D721Med (cell line): ENCODE data around the gene SAP30L.

Source experiments
- DNase-seq: peaks from one replicate; pipeline ENCODE4 v3.0.0; 2011; ENCODE audit warnings: low spot score; ENCODE audit not compliant: insufficient read length
- FAIRE-seq: peaks from 2 replicates; lab custom pipeline; 2011; peaks lifted over from hg19 to GRCh38; lab: Jason Lieb, UNC
- TF ChIP-seq, protein P1 (sequence below): IDR thresholded peaks from 2 replicates; pipeline ENCODE4 v1.5.1; 2012; ENCODE audit warnings: mild to moderate bottlenecking, control low read depth; ENCODE audit not compliant: insufficient read depth; ENCODE audit errors: missing control alignments

The SAP30L gene

DNA sequence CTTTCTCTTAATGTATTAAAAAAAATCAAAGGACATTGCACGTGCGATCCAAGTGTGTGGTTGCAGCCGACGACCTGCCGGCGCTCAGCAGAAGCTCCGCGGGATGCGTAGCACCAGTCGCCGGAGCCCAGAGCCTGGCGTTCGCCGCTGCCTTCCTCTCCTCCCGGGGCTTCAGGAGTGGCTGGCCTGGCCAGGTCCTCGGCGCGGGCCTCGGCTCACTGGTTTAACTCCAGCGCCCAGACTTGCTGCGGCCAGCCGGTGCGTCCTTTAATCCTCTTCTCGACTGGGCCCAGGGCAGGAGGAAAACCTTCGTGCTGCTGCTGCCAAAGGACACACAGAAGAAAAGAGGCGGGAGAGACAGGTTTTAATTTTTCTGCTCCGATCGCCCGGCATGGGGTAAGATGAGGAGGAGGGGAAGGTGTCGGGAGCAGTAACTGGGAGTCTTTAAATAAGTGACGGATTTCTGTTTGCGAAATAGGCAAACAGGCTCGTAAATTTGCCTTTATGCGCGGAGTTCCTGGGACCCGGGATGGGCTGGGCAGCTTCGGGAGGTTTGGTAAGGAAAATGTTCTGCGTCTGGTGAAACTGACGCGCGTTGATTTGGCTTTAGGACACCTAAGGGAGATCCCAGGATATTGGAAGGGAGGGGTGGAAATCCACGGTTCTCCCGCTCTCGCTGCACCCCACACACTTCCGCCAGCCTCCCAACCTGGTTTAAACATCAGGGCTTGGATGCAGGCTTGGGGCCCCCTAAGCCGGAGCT lies 30.0 kb downstream of the SAP30L start:
- TF ChIP-seq, protein P1, sequence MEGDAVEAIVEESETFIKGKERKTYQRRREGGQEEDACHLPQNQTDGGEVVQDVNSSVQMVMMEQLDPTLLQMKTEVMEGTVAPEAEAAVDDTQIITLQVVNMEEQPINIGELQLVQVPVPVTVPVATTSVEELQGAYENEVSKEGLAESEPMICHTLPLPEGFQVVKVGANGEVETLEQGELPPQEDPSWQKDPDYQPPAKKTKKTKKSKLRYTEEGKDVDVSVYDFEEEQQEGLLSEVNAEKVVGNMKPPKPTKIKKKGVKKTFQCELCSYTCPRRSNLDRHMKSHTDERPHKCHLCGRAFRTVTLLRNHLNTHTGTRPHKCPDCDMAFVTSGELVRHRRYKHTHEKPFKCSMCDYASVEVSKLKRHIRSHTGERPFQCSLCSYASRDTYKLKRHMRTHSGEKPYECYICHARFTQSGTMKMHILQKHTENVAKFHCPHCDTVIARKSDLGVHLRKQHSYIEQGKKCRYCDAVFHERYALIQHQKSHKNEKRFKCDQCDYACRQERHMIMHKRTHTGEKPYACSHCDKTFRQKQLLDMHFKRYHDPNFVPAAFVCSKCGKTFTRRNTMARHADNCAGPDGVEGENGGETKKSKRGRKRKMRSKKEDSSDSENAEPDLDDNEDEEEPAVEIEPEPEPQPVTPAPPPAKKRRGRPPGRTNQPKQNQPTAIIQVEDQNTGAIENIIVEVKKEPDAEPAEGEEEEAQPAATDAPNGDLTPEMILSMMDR: no peak
- FAIRE-seq: no peak
- no peak for DNase-seq

DNA sequence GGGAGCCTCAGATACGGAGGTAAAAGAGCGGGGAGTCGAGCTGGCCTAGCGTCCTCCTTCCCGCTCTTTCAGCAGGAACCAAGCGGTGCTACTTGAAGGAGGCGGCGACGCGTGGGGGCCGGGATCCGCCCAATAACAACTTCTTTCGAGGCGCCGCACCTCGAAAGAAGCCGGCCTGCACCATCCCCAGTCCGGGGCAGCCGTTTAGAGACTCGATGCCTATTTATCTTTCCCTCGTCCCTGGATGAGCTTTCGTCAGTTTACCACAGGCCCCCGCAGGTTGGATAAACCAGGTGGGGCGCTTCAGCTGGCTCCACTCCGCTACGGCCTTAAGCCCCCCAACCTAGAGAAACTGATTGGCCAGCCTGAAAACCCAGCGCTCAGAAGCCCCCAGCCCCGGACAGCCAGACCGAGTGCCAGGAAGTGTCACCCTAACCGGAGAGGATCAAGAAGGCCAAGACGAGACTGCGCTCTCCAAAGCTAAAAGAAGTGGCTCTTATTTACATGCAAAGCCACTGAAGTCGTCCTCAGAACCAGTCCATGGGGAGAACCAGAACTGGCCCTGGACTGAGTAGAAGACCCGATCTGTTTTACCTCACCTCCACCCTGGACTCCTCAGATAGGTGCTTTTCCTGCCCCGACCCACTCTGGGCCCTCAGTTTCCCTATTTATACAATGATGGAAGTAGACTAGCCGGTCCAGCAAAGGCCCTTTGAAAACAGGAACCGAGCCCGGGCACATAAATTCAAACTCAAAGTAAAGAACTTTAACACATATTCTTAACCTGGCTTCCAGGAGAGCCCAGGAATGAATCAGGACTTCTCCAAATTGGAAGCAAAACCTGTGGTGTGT lies 30.8 kb downstream of the SAP30L start:
- FAIRE-seq: no peak
- TF ChIP-seq, protein P1: no peak
- DNase-seq: no peak

DNA sequence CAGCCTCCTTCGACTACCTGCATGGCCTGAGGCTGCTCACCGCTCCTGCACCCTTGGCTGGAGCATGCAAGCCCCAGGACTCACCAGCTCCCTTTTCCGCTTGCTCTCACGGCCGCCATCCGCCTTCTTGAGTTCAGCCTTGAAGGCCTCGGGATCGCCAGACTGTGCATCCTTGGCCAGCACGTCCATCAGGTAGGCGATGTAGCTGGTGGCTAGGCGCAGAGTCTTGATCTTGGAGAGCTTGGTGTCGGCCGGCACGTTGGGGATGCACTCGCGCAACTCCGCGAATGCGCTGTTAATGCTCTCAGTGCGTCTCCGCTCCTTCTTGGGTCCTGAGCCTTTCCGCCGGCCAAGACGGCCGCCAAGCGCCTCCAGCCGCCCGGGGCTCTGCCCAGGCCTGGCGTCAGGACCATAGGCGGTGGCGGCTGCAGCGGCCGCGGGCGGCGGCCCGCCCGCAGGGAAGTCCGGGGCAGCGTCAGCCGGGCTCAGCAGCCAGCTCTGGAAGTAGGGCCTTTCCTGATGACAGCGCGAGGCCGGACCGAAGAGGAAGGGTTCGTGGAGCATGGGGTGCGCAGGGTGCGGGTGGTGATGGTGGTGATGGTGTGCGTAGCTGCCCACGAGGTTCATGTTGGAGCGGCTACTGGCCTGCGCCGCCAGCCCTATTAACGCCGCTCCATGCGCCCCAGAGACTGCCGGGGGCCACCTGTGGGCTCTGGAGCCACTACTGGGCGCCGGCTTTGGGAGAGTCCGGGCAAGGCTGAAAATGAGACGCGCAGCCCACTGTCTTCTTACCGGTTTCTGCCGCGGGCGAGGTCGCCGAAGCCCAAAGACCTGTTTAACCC lies 31.8 kb downstream of the SAP30L start:
- TF ChIP-seq, protein P1: no peak
- DNase-seq (no peak), FAIRE-seq (no peak)

DNA sequence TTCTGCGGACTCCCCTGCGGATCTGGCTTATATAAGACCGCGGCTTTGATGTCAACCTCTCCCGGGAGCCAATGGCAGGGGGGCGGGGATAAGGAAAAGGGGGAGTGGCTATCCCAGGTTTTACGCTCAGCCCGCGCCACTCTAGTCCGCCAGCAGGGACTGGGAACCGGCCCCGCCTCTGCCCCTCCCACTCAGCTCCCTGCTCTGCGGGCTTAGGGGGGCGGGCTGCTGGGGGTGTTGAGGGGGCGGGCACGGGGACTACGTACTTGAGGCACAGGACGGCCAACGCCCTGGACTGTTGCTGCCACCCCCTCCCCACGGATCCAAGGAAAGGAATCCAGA lies 32.4 kb downstream of the SAP30L start, which contains the start of gene HAND1:
TSS of gene HAND1 (minus strand) at position 4 of the 342 bp plus-strand sequence. CDS start 219 bp downstream, outside the sequence.
- DNase-seq (peak; percentile 88), FAIRE-seq (no peak)
- TF ChIP-seq, protein P1: no peak

DNA sequence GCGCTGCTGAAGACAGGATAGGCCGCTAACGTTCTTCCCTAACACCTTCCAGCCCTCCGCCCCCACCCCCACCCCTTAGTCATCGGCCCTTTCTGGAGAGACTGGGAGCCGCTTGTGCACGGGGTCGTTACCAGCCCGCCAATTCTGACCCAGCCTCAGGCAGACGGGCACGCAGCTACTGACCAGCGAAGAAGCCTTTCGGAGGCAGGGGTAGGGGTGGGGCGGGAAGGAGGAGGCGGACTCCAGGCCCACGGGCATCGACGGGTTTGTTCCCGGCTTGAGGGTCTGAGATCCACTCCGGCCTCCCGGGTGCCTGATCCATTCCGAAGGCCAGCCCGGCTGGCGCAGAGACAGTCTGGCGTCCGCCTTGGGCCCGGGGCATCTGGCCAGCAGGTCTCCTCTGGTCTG lies 33.0 kb downstream of the SAP30L start:
- TF ChIP-seq, protein P1: no peak
- DNase-seq (no peak), FAIRE-seq (no peak)

DNA sequence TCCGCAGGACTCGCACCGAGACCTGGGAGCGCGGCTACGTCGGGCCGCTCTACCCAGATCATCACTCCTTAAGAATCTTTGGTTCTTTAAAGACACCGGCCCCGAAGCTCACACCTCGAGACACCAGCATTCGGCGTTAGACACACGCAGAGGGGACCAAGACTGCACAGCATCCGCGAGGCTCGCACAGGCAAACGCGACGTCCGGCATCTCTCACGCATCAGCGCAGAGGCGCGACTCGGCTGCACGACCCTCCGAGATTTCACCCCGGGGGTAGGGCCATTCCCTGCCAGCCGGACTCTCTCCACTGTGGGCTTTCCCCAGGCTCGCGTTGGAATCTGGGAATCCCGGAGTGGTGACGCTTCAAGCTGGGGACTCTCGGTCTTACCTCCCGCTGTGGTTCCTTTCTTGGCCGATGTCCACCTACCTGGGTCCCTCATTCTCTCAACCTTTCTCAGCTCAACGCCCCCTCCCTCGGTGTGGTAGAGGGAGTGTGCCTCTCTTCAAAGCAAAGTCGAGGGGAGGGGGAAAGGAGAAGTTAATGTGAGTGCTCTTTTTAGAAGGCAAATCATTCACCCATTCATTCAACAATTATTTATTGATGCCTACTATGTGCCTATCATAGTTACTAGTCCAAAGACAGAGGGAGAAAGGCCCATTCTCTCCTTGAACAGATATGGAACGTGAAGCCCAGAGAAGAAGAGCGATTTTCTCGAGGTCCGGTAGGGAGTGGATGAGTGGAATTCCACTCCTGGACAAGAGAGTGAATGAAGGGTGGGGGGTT lies 33.6 kb downstream of the SAP30L start:
- FAIRE-seq (no peak), DNase-seq (no peak)
- TF ChIP-seq, protein P1: no peak
